ENCODE measurements around the gene SLC35F1.

DNA sequence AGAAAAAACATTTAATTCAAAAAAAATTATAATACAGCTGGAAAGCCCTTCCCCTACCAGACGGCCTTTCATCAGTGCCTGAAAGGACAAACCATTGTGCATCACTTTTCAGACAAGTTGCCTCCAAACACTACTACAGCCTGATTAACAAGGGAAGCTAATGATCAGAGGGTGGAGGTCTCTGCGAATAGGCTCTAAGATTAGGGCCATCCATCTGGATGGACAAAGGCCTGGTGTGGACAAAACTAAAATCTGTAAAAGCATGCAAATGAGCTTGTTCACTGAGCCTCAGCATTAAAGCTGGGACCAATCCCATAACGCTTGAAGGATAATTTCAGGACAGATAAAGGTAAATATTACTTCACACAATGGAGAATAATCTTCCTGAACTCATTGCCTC lies 412.4 kb downstream of the SLC35F1 start:
- TF ChIP-seq FOXM1 (IDR thresholded peaks at IDR 0.05; ENCODE audit: borderline replicate concordance), result no peak
- no peak for TF ChIP-seq ELF4 (IDR thresholded peaks at IDR 0.05)
- no peak for TF ChIP-seq ARNT (IDR thresholded peaks at IDR 0.05)
- no peak for TF ChIP-seq FOXA1 (IDR thresholded peaks at IDR 0.05)
- TF ChIP-seq SP1 (IDR thresholded peaks at IDR 0.05), result no peak
- TF ChIP-seq CTBP1 (IDR thresholded peaks at IDR 0.05; ENCODE audit: borderline replicate concordance), result no peak
- no peak for TF ChIP-seq FOXK2 (IDR thresholded peaks at IDR 0.05)
- TF ChIP-seq BHLHE40 (IDR thresholded peaks at IDR 0.05; ENCODE audit: borderline replicate concordance), result no peak
- no peak for TF ChIP-seq TARDBP (IDR thresholded peaks at IDR 0.05)
- no peak for TF ChIP-seq LEF1 (IDR thresholded peaks at IDR 0.05; ENCODE audit: borderline replicate concordance)
- no peak for TF ChIP-seq NFRKB (IDR thresholded peaks at IDR 0.05)
- TF ChIP-seq ZNF384 (IDR thresholded peaks at IDR 0.05), result no peak
- TF ChIP-seq SUZ12 (IDR thresholded peaks at IDR 0.05), result no peak
- TF ChIP-seq, protein P1, sequence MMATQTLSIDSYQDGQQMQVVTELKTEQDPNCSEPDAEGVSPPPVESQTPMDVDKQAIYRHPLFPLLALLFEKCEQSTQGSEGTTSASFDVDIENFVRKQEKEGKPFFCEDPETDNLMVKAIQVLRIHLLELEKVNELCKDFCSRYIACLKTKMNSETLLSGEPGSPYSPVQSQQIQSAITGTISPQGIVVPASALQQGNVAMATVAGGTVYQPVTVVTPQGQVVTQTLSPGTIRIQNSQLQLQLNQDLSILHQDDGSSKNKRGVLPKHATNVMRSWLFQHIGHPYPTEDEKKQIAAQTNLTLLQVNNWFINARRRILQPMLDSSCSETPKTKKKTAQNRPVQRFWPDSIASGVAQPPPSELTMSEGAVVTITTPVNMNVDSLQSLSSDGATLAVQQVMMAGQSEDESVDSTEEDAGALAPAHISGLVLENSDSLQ (IDR thresholded peaks at IDR 0.05), result no peak
